HG03378 (cell line): Measurements from ENCODE around the gene MAB21L2.
"Not testable (repeated sequence)": the region's sequence is repeated elsewhere in the genome, so short reads cannot be mapped to it uniquely, and the experiment has no call there.

Source experiments
- ATAC-seq: cut with Tn5 transposase; IDR thresholded peaks from one replicate; pipeline ENCODE4 v1.9.1; 2021; ENCODE audit warnings: mild to moderate bottlenecking, moderate library complexity; ENCODE audit not compliant: unreplicated experiment

MAB21L2 gene

DNA sequence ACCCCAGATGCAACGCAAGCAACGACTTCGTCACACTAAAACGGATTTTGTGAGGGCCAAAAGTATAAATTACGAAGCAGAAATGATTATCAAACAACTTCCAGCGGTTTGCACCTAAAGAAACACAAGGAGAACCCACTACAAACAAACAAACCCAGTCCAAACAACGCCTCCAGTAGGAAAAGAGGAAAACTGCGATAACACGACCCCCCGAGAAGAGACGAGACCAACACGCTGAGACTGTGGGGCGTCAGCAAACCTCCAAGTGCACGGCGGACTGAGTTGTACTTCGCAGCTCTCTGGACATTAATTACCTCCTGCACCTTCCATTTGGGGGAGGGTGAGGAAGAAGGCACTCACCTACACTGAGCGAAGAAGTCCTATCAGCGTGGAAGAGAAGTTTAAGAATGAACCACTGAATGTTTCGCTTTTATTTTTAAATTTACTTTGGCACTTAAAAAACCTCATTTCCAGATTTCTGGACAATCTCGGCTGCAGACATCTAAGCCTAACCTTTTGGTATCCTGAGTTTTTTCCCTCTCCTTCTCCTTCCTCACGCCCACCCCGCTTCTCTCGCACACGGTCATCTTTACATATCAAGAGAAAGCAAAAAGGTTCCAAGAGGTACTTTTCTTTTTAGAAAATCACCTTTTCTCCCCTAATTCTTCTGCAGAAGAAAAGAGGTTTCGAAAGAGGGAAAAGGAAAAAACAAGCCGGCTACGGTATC is at the start of gene MAB21L2:
TSS of gene MAB21L2 (plus strand) at position 6 of the 727 bp plus-strand sequence. CDS start 879 bp downstream, outside the sequence.
- ATAC-seq: no peak

DNA sequence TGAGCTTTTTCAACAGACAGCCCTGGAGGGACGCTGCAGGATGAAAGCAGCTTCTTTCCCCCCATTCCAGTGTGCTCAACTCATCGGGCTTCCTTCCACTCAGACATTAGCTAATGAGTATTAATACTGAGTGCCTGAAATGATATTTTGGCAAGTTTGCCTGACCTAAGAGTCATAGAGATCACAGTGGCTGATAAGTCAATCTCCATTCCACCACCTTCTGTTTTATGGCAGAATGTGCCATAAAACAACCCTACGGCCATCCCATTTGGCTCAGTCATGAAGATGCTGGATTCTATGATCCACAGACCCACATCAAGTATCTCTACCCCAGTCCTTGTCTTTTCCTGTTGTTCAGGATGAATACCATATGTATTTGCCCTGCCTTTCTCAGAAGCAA is 48.3 kb upstream of the MAB21L2 start:
- ATAC-seq: no peak

- ATAC-seq: no peak
Measured at GRCh38 chr4:150534818-150535217, 47.1 kb upstream of the MAB21L2 start.

- ATAC-seq: not testable (repeated sequence)
Measured at GRCh38 chr4:150537911-150538310, 44.0 kb upstream of the MAB21L2 start.

GRCh38 chr4:150540536-150540935 is 41.4 kb upstream of the MAB21L2 start:
- no peak for ATAC-seq

- ATAC-seq: no peak
Measured at GRCh38 chr4:150540959-150541360, 41.0 kb upstream of the MAB21L2 start.

DNA sequence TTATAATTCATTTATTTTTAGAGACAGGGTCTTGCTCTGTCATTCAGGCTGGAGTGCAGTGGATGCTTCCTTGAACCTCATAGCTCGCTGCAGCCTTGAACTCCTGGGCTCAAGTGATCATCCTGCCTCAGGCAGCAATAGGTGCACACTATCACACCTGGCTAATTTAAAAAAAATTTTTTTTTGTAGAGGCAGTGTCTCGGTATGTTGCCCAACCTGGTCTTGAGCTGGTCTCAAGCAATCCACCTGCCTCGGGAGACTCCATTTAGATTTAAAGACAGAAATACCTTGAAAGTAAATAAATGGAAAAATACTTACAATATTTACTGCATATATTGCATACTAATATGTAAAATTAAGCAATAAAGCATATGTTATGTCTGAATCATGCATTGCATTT is 40.3 kb upstream of the MAB21L2 start:
- ATAC-seq: no peak

GRCh38 chr4:150543042-150543441 is 38.9 kb upstream of the MAB21L2 start:
- no peak for ATAC-seq

DNA sequence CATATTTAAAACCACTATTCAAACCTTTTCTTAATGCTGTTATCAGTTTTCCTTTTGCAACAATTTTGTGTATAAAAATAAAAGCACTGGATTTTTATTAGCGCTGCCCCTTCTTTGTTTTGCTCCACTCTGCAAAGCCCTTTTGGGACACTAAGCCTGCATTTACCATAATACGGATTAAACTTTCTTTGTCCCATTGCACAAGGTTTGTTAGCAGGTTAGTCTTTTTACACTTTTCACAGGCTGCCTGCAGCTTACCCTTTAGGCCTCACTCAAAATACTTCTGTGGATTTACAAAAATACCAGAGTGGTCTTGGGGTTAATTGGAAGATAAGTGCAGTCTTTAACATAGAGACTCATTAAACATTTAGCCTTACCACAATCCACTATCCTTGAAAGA is 35.7 kb upstream of the MAB21L2 start:
- ATAC-seq: no peak

GRCh38 chr4:150547154-150547838 is 34.7 kb upstream of the MAB21L2 start:
- no peak for ATAC-seq

DNA sequence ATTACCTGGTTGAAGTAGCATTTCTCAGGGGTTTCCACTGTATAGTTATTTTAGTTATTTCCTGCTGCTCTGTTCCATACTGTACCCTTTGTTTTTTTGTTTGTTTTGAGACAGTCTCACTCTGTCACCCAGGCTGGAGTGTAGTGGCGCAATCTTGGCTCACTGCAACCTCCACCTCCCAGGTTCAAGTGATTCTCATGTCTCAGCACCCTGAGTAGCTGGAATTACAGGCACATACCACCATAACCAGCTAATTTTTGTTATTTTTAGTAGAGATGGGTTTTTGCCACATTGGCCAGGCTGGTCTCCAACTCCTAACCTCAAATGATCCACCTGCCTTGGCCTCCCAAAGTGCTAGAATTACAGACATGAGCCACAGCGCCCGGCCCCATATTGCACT is 24.1 kb upstream of the MAB21L2 start:
- not testable (repeated sequence) for ATAC-seq

- ATAC-seq: no peak
Measured at GRCh38 chr4:150561143-150561737, 20.7 kb upstream of the MAB21L2 start.

GRCh38 chr4:150562250-150562649 is 19.7 kb upstream of the MAB21L2 start:
- ATAC-seq: no peak

GRCh38 chr4:150562751-150563150 is 19.2 kb upstream of the MAB21L2 start:
- no peak for ATAC-seq

GRCh38 chr4:150564967-150565366 is 17.0 kb upstream of the MAB21L2 start:
- not testable (repeated sequence) for ATAC-seq

DNA sequence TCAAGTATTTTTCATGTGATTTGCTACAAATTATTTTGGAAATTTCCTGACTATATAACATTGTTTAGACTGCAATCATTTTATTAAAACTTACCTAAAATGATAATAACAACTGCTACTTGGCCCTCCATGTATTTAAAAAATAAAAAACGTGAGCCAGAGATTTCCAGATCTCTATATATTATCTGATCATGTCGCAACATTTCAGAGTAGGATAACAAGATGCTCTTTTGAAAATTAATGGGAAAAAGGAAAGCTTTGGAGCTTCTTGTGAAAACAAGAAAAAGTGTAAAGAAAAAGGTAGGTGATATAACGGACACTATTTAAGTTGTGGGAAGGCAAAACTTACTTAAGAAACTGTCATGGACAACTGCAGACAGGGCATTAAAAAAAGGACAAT is 14.9 kb upstream of the MAB21L2 start:
- no peak for ATAC-seq

DNA sequence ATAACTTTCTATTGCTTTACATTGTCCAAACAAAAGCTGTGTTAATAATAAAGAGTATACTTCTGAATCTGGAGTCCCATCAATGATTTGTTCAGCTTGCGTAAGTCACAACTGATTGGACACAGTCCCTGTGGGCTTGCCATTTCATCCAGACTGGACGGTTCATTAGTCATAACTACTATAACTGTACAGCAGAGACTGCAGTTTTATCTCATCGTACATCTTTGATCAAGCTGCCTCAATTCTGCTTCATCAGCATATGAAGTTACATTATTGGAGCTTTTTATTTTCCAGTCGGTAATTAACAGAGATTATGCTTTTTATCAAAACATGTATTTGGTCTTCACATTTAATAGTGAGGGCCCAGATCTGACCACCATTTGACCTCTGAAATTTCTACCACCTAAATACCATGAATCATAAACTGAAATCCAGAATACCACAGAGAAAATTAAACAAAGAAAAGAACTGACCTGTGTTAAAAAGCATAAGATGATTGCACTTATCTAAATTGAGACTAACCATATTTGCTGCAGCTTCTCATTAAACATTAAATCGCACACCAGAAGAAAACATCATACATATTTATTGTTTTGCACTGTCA is 12.5 kb upstream of the MAB21L2 start:
- ATAC-seq: no peak

DNA sequence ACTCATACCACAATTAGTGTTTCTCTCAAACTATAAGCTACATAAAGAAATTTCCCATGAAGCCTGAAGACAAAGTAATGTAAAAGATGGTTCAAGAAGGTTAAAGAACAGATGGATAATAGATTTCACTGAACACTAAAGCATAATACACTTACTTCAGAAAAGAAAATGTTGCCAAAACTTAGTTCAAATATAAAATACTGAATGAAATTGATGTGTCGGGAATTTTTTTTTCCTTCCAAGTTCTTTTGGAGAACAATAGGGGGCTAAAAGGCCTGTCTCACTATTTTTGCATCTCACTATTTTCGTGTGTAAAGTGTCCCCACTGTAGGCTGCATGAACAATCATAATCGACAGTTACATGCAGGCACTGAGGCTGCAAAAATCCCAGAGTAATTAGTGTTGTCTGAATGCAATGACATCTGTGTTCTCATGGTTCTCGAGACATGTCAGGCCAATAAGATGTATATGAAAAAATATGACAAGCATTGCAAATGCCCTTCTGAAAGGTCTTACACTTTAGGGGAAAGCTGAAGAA is 11.9 kb upstream of the MAB21L2 start:
- no peak for ATAC-seq

DNA sequence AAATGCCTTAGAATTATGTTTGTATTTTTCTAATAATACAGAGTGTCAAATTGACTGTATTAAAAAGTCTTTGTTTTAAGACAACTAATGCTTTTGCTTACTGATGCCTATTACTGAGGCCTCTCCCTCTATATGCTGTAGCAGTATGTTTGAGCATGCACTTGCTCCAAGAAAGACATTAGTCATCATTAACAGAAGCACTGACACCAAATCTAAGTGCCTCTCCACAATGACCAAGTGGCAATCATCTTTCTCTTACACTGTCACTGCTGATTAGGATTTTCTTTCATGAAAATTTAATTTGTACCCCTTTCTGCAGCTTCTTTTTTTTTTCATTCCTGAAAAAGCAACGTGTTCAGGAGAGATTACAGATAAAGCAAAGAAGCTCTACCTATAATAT is 11.1 kb upstream of the MAB21L2 start:
- ATAC-seq: no peak

DNA sequence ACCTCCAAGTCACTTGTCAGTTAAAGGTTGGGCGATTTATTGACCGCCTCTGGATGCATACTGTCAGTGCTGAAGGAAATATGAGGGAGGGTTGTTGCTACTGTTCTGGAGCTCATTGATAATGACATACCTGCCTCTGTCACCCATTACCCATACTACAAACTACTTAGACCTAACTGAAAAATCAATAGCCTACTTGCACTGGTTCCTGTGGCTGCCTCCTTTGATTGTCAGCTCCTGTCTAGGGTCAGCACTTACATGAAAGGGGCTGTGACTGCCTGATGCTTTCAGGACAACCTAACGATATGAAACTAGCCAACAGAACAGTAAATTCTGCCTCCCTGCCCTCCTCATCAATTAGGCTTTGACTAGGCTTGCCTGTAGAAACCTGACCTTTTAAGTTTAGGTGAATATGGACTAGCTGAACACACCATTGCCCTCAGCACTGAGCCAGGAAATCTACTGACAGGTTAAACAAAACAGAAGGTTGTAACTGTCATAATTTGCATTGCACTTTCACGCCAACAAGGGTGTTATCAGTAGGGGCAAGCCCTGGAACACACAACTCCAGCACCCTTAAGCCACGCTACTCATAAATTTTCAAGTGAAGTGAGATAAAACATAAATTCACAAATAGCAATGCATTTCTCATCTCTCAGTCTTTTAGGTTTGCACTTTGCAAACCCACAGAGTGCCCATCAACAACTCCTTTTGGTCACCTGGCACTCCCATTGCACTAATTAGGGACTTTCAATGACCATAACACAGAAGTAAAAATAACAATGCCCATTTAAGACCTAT is 9.0 kb upstream of the MAB21L2 start:
- no peak for ATAC-seq

DNA sequence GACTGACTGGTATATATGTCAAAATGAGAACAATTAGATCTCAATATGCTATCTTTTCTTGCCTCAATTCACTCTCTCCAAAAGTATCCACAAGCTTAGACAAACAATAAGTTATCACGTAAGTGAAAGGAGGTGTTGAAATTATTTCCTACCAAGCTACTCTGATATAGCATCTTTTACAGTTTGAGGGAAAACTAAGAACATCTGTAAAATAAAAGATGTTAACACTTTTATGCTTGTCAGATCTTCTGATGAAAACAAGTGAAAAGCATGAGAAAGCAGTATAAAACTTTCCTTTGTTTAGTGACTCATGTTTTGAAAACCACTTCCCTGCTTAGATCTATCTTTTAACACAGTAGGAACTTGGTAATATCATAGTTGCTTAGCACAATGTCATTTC is 8.4 kb upstream of the MAB21L2 start:
- ATAC-seq: no peak
